Measurements from ENCODE around the gene HOXB5. TPM values are rescaled to one million over a fixed set of nuclear protein-coding genes. Genes with fewer than 3 reads are reported as not detected.

The HOXB5 gene
- total RNA-seq, 6 donors from 2014 or later, result 0.39 to 5.0 (median 1.5) TPM

- ATAC-seq (ENCODE audit: low FRiP score in 2 of 2) (no peak), DNase-seq (no peak)
- peaks cover 12 to 19% (median 16%) of the 10 kb centered on the region in 4 donors for H3K4me1 ChIP-seq
- peak overlapping the region; percentile 65 to 87 (median 72) for H3K27ac ChIP-seq
- no peaks in the 10 kb centered on the region for H3K9me3 ChIP-seq
- peaks cover 0 to 31% (median 14%) of the 10 kb centered on the region in 4 donors for H3K27me3 ChIP-seq
- H3K4me3 ChIP-seq, result no peak overlapping the region
- TF ChIP-seq EP300 (IDR thresholded peaks at IDR 0.05) (no peak), POLR2AphosphoS5 (IDR thresholded peaks at IDR 0.05) (no peak), CTCF (IDR thresholded peaks at IDR 0.05) (no peak), POLR2A (IDR thresholded peaks at IDR 0.05) (no peak)
- WGBS, 2 donors, result 67 to 81% methylated on average over 1 of the region's 1 CpG
- H3K36me3 ChIP-seq, result no peaks in the 10 kb centered on the region
Measured at GRCh38 chr17:48571826-48572417, 21.7 kb downstream of the HOXB5 start.

- Histone ChIP-seq H3K9me3 (no peaks in the 10 kb centered on the region), H3K36me3 (no peaks in the 10 kb centered on the region), H3K4me1 (peaks cover 5 to 15% (median 13%) of the 10 kb centered on the region in 4 donors), H3K27me3 (peaks cover 0 to 24% (median 11%) of the 10 kb centered on the region in 4 donors), H3K4me3 (peak overlapping the region in 2 of 4 donors; percentile 8 to 21), H3K27ac (peak overlapping the region; percentile 65 to 87 (median 72))
- 37 to 38% methylated on average over 26 of the region's 26 CpGs for WGBS, 2 donors
- ATAC-seq (ENCODE audit: low FRiP score in 2 of 2), result no peak
- no peak for DNase-seq
- TF ChIP-seq POLR2AphosphoS5 (IDR thresholded peaks at IDR 0.05), result no peak
Measured at GRCh38 chr17:48571024-48571818, 22.4 kb downstream of the HOXB5 start.

- H3K27me3 ChIP-seq, result peaks cover 0 to 17% (median 8%) of the 10 kb centered on the region in 4 donors
- H3K4me1 ChIP-seq, result peaks cover 0 to 10% (median 7%) of the 10 kb centered on the region in 4 donors
- peak in 1 of 2 donors; percentile 40 for ATAC-seq (ENCODE audit: low FRiP score in 2 of 2)
- WGBS, 2 donors, result 23 to 31% methylated on average over 16 to 17 of the region's 19 CpGs
- peak in 1 of 2 donors; percentile 57 for DNase-seq
- H3K9me3 ChIP-seq, result no peaks in the 10 kb centered on the region
- peak overlapping the region in 2 of 4 donors; percentile 8 to 21 for H3K4me3 ChIP-seq
- no peaks in the 10 kb centered on the region for H3K36me3 ChIP-seq
- peak overlapping the region; percentile 65 to 87 (median 72) for H3K27ac ChIP-seq
- no peak for TF ChIP-seq POLR2A (IDR thresholded peaks at IDR 0.05)
Measured at GRCh38 chr17:48570325-48571023, 23.1 kb downstream of the HOXB5 start.

- TF ChIP-seq EP300 (IDR thresholded peaks at IDR 0.05), result no peak
- TF ChIP-seq POLR2AphosphoS5 (IDR thresholded peaks at IDR 0.05), result no peak
- TF ChIP-seq CTCF (IDR thresholded peaks at IDR 0.05), result no peak
- no peak for TF ChIP-seq POLR2A (IDR thresholded peaks at IDR 0.05)
- H3K36me3 ChIP-seq, result no peaks in the 10 kb centered on the region
- peak overlapping the region in 2 of 4 donors; percentile 8 to 21 for H3K4me3 ChIP-seq
- WGBS, 2 donors, result 40 to 53% methylated on average over 6 of the region's 6 CpGs
- H3K4me1 ChIP-seq, result peaks cover 0 to 10% (median 7%) of the 10 kb centered on the region in 4 donors
- ATAC-seq (ENCODE audit: low FRiP score in 2 of 2) (no peak), DNase-seq (no peak)
- no peaks in the 10 kb centered on the region for H3K9me3 ChIP-seq
- peaks cover 0 to 15% (median 7%) of the 10 kb centered on the region in 4 donors for H3K27me3 ChIP-seq
- H3K27ac ChIP-seq, result peak overlapping the region; percentile 65 to 87 (median 72)
Measured at GRCh38 chr17:48569674-48570324, 23.8 kb downstream of the HOXB5 start.

GRCh38 chr17:48569240-48569582 is 24.4 kb downstream of the HOXB5 start:
- 30 to 41% methylated on average over 3 of the region's 3 CpGs for WGBS, 2 donors
- Histone ChIP-seq H3K27ac (peak overlapping the region in 2 of 4 donors; percentile 65 to 87), H3K4me1 (peaks cover 4 to 14% (median 8%) of the 10 kb centered on the region in 4 donors), H3K9me3 (no peaks in the 10 kb centered on the region), H3K36me3 (no peaks in the 10 kb centered on the region), H3K4me3 (no peak overlapping the region), H3K27me3 (peaks cover 0 to 16% (median 7%) of the 10 kb centered on the region in 4 donors)
- TF ChIP-seq POLR2A (IDR thresholded peaks at IDR 0.05) (no peak), EP300 (IDR thresholded peaks at IDR 0.05) (no peak), POLR2AphosphoS5 (IDR thresholded peaks at IDR 0.05) (no peak), CTCF (IDR thresholded peaks at IDR 0.05) (no peak)
- ATAC-seq (ENCODE audit: low FRiP score in 2 of 2) (no peak), DNase-seq (no peak)

Measured in upper lobe of left lung (tissue), 6 donors.